Transverse colon (tissue), 4 donors: ENCODE results near the gene MGMT. TPM values are rescaled to one million over a fixed set of nuclear protein-coding genes. Genes with fewer than 3 reads are reported as not detected.

Experiments
- DNase-seq: peaks from one replicate; pipeline ENCODE4 v3.0.0-alpha.2; 2019
- H3K27ac ChIP-seq, 4 donors: fragments of 200-600 bp; sonication (generic); 2 replicates each; pipeline ENCODE4 v1.5.1; 2016 to 2018; ENCODE audit warnings: inconsistent platforms in 4 of 4
- H3K27me3 ChIP-seq: fragments of 200-600 bp; sonication (generic); 2 replicates; pipeline ENCODE4 v1.5.1; 2017; ENCODE audit warnings: inconsistent platforms
- H3K36me3 ChIP-seq, 4 donors: fragments of 200-600 bp; sonication (generic); 2 replicates each; pipeline ENCODE4 v1.5.1; 2017 to 2019; ENCODE audit warnings: inconsistent platforms in 4 of 4
- H3K4me1 ChIP-seq, 4 donors: fragments of 200-600 bp; sonication (generic); 2 replicates each; pipeline ENCODE4 v1.5.1; 2017 to 2020; ENCODE audit warnings: inconsistent platforms in 4 of 4
- H3K4me3 ChIP-seq, 4 donors: fragments of 200-600 bp; sonication (generic); 1 replicate in 1 of 4; 2 replicates in 3 of 4; pipeline versions ENCODE4 v1.5.1 to v1.6.1; 2017 to 2019; ENCODE audit warnings: inconsistent platforms in 4 of 4
- H3K9me3 ChIP-seq, 2 donors: fragments of 200-600 bp; sonication (generic); 2 replicates each; pipeline ENCODE4 v1.5.1; 2017 to 2019; ENCODE audit warnings: inconsistent platforms in 2 of 2
- EP300 ChIP-seq: sonication (generic); formaldehyde crosslinking; IDR thresholded peaks from one replicate; pipeline ENCODE4 v1.6.1; 2017; ENCODE audit warnings: antibody characterized with exemption, low read depth
- POLR2A ChIP-seq: fragments of 450-650 bp; IDR thresholded peaks from one replicate; pipeline ENCODE4 v1.6.1; 2016; ENCODE audit warnings: antibody characterized with exemption, mild to moderate bottlenecking, moderate library complexity
- POLR2AphosphoS5 ChIP-seq, 3 donors: sonication (generic); formaldehyde crosslinking; IDR thresholded peaks; one replicate each; pipeline ENCODE4 v1.6.1; 2016; ENCODE audit warnings: antibody characterized with exemption in 3 of 3
- WGBS, 2 donors: methylation state at CpG; one replicate each; pipeline ENCODE4 v1.1.5; 2018; ENCODE audit warnings: low coverage in 1 of 2; 5-methylcytosine and 5-hydroxymethylcytosine counted together
- in situ Hi-C, 4 donors: fragments of 200-750 bp; cut with MboI; loops; one replicate each; pipeline versions ENCODE4 v1.15.0 to v1.15.1; 2017; ENCODE audit warnings: low sequenced_read_pairs in 3 of 4, low pct_ligation_motif_present in 1 of 4, low pct_unique_long_range_greater_than_20kb in 1 of 4
- intact Hi-C: fragments of 100-400 bp; cut with DNase I; formaldehyde crosslinking; loops from one replicate; pipeline ENCODE4 v1.15.1; 2023; ENCODE audit warnings: low total_unique reads
- total RNA-seq, 4 donors: library from RNA; depleted of rRNA; stranded (reverse); fragments of >200 nt; gene quantifications; one replicate each; pipeline ENCODE4 v1.1.0, GENCODE V29; 2016
- TF ChIP-seq, protein P1 (sequence below), 5 experiments: fragments of 200-600 bp in 3 of 5; fragments of 450-650 bp in 2 of 5; sonication (generic) in 3 of 5; IDR thresholded peaks; 1 replicate in 2 of 5; 2 replicates in 3 of 5; pipeline ENCODE4 v1.5.1; 2016 to 2017; ENCODE audit warnings: antibody characterized with exemption in 5 of 5, inconsistent platforms in 3 of 5, mild to moderate bottlenecking in 2 of 5, moderate library complexity in 1 of 5

MGMT gene
- total RNA-seq, 4 donors from 2014 or later, result 6.6 to 28.9 (median 14.0) TPM

DNA sequence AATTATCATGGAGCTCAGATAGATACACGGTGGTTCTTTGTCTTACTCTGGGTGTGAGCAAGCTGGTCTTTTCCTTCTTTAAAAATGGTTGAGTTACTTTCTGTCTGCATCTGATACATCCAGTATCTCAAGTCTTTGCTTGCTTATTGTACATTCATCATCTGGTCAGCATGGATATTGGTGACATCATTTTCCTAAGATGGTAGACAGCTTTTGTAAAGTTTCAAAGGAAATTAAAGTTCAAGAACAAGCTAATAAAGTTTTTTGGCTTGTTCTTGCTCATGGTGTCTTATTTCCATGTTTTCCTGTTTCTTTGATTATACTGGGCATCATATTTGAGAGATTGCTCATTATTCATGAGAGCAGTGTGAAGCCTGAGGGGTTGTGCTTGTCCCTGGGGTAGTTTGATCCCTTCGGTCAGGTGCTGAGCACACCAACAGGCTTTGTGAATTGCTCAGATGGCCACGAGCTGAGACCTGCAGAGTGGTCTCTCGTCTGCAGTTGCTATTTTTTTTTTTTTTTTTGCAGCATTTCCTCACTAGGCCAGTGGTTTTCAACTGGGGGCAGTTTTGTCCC is 38.5 kb downstream of the MGMT start:
- WGBS, 2 donors, result 56 to 100% methylated on average over 1 to 4 of the region's 4 CpGs
- Histone ChIP-seq H3K9me3 (peaks cover 4 to 7% of the 10 kb centered on the region in 2 donors), H3K4me1 (no peaks in the 10 kb centered on the region), H3K27me3 (no peaks in the 10 kb centered on the region), H3K36me3 (no peaks in the 10 kb centered on the region), H3K27ac (no peak overlapping the region), H3K4me3 (no peak overlapping the region)
- DNase-seq, result no peak
- intact Hi-C loops (no loop called here), in situ Hi-C loops (no loop called here)
- TF ChIP-seq, protein P1, sequence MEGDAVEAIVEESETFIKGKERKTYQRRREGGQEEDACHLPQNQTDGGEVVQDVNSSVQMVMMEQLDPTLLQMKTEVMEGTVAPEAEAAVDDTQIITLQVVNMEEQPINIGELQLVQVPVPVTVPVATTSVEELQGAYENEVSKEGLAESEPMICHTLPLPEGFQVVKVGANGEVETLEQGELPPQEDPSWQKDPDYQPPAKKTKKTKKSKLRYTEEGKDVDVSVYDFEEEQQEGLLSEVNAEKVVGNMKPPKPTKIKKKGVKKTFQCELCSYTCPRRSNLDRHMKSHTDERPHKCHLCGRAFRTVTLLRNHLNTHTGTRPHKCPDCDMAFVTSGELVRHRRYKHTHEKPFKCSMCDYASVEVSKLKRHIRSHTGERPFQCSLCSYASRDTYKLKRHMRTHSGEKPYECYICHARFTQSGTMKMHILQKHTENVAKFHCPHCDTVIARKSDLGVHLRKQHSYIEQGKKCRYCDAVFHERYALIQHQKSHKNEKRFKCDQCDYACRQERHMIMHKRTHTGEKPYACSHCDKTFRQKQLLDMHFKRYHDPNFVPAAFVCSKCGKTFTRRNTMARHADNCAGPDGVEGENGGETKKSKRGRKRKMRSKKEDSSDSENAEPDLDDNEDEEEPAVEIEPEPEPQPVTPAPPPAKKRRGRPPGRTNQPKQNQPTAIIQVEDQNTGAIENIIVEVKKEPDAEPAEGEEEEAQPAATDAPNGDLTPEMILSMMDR (IDR thresholded peaks at IDR 0.05), result no peak

DNA sequence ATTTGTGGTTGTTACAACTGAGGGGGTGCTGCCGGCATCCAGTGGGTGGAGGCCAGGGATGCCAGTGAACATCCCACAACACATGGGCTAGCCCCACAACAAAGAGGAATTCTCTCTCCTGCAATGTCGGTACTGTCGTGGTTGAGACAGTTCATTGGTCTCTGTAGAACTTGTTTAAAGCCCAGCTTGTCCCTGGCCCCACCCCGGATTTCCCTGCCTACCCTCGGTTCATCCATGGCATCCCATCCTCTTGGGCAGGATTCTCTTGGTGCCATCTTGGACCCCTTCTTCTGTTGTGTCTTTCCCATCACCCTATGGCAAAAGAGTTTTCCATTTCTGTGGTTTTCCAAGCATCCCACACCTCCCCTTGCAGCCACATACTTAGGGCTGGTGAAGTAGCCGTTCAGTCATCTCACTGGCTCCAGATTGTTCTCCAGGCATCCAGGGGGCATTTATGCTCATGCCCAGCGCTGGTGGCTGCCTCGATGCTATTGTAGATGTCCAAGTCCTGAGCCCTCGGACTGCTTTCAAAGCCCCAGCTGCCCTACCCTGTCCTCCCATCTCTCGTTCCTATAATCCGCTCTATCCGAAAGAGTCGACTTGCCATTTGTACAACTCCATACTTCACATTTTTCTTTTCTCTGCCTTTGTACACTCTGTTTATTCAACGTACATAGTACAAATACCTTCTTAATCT is 39.2 kb downstream of the MGMT start:
- Histone ChIP-seq H3K9me3 (peaks cover 4 to 7% of the 10 kb centered on the region in 2 donors), H3K4me3 (no peak overlapping the region), H3K4me1 (no peaks in the 10 kb centered on the region), H3K27me3 (no peaks in the 10 kb centered on the region), H3K27ac (no peak overlapping the region), H3K36me3 (no peaks in the 10 kb centered on the region)
- no peak for DNase-seq
- TF ChIP-seq EP300 (no peak), POLR2A (no peak), POLR2AphosphoS5 (IDR thresholded peaks at IDR 0.05) (no peak)
- TF ChIP-seq, protein P1 (IDR thresholded peaks at IDR 0.05), result no peak
- in situ Hi-C loops, result no loop called here
- WGBS, 2 donors, result 74 to 81% methylated on average over 9 to 14 of the region's 14 CpGs
- intact Hi-C loops, result no loop called here

DNA sequence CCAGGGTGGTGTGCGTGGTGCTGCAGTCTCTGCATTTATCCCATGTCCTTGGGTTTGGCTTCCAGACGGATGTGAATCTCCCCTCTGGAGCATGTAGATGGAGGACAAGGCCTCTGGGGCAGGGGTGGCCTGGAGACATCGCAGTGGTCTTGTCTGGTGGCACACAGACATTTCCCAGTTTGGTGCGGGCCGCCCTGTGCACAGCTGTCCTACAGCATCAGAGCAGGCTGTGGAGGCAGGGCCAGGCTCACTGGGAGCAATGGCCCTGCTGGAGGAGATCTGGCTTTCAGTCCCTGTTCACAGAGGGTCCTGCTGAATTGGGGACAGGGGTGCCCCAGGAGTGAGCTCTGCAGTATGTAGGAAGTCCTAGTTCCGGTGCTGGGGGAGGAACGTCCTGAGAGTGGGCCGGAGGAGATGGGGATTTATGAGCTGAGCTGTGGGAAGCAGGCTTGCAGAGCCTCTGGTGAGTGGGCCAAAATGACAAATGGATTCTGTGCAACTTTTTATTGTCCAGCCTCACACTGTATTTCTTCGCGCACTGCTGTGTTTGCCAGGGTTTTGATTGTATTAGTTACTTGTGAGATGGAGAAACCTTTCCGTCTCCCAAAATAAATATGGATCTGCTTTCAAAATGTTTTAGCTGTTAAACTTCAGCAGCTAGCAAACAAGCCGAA is 40.3 kb downstream of the MGMT start:
- H3K27ac ChIP-seq, result no peak overlapping the region
- intact Hi-C loops, result no loop called here
- DNase-seq, result no peak
- TF ChIP-seq, protein P1 (IDR thresholded peaks at IDR 0.05), result no peak
- TF ChIP-seq POLR2A (no peak), POLR2AphosphoS5 (IDR thresholded peaks at IDR 0.05) (no peak), EP300 (no peak)
- no peaks in the 10 kb centered on the region for H3K36me3 ChIP-seq
- 73% methylated on average over 3 to 7 of the region's 12 CpGs for WGBS, 2 donors
- H3K4me1 ChIP-seq, result no peaks in the 10 kb centered on the region
- no peaks in the 10 kb centered on the region for H3K27me3 ChIP-seq
- peaks cover 4 to 7% of the 10 kb centered on the region in 2 donors for H3K9me3 ChIP-seq
- in situ Hi-C loops, result no loop called here
- no peak overlapping the region for H3K4me3 ChIP-seq

DNA sequence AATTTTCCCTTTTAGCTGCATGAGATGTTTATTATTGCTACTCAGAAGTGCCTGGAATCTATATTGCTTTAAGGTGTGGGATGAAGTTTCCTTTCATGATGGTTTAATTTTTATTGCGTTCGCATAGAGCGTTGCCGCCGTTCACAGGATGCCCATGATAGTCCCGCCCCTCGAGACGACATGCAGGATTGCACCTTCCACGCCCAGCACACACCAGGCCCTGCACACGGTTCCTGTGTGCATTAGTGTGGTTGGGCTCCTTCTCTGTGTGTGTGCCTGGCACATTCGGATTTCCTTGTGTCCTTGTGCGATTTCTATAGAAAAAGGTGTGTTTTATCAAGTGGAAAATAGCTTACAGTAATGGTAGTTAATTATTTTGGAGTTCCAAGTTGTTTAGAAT is 42.1 kb downstream of the MGMT start:
- in situ Hi-C loops, result no loop called here
- H3K4me3 ChIP-seq, result no peak overlapping the region
- H3K27me3 ChIP-seq, result no peaks in the 10 kb centered on the region
- H3K9me3 ChIP-seq, result peaks cover 4 to 7% of the 10 kb centered on the region in 2 donors
- no peak overlapping the region for H3K27ac ChIP-seq
- WGBS, 2 donors, result 94 to 96% methylated on average over 12 of the region's 12 CpGs
- no peak for DNase-seq
- no peaks in the 10 kb centered on the region for H3K36me3 ChIP-seq
- intact Hi-C loops, result no loop called here
- H3K4me1 ChIP-seq, result no peaks in the 10 kb centered on the region
- TF ChIP-seq, protein P1 (IDR thresholded peaks at IDR 0.05), result no peak
- TF ChIP-seq POLR2A, result no peak
- TF ChIP-seq POLR2AphosphoS5 (IDR thresholded peaks at IDR 0.05), result no peak
- no peak for TF ChIP-seq EP300
